Gastrocnemius medialis (tissue), 4 donors: ENCODE measurements around the gene CBX2.

Experiments used
- POLR2A ChIP-seq, 2 donors: fragments of 450-650 bp; IDR thresholded peaks; one replicate each; pipeline ENCODE4 v1.6.1; 2017; ENCODE audit warnings: antibody characterized with exemption in 2 of 2, mild to moderate bottlenecking in 2 of 2, moderate library complexity in 2 of 2
- TF ChIP-seq, protein P1 (sequence below), 5 experiments: fragments of 450-650 bp in 3 of 5; fragments of 200-600 bp in 2 of 5; sonication (generic) in 2 of 5; IDR thresholded peaks in 4 of 5; conservative IDR thresholded peaks in 1 of 5; 1 replicate in 4 of 5; 2 replicates in 1 of 5; pipeline ENCODE4 v1.5.1; 2016 to 2019; ENCODE audit warnings: antibody characterized with exemption in 5 of 5, mild to moderate bottlenecking in 3 of 5, moderate library complexity in 3 of 5

DNA sequence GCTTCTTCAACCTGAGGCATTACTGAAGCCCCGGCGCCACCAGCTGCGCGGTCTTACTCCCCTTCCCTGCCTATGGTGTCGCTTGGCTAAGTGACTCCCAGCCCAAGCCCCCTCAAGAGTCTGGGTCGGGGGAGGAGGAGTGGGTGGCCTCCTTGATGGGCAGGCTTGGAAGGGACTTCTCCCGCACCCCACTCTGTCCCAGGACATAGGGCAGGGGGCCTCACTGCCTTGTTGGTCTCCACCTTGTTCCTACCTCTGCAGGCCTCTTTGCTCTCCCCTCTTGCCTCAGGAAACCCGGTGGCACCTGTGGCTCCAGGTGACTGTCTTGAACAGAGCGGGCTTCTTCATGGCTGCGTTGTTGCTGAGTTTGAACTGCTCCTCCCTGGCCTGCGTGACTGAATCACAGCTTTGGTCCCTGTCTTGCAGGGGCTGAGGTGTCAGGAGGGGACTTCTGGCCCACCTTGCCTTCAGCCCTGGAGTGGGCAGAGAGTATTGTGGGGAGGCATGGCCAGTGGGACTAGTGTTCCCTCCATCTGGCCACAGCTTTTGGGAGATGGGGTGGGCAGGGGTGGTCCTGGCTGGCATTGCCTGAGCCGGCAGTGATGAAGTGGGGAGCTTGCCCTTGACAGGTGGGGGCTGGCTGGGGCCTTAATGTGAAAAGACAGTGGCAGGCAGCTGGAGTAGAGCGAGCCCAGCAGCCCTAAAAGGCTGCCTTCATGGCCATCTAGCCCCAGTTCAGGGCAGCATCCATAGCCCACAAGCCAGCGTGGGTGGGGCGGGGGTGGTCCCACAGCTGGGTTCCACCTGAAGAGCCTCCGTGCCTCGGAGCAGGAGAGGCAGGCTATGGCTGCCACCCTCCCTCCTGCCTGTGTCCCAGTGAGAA is 7.3 kb downstream of the CBX2 start:
- TF ChIP-seq, protein P1, sequence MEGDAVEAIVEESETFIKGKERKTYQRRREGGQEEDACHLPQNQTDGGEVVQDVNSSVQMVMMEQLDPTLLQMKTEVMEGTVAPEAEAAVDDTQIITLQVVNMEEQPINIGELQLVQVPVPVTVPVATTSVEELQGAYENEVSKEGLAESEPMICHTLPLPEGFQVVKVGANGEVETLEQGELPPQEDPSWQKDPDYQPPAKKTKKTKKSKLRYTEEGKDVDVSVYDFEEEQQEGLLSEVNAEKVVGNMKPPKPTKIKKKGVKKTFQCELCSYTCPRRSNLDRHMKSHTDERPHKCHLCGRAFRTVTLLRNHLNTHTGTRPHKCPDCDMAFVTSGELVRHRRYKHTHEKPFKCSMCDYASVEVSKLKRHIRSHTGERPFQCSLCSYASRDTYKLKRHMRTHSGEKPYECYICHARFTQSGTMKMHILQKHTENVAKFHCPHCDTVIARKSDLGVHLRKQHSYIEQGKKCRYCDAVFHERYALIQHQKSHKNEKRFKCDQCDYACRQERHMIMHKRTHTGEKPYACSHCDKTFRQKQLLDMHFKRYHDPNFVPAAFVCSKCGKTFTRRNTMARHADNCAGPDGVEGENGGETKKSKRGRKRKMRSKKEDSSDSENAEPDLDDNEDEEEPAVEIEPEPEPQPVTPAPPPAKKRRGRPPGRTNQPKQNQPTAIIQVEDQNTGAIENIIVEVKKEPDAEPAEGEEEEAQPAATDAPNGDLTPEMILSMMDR (IDR thresholded peaks at IDR 0.05 in 4 of 5, conservative IDR thresholded peaks at IDR 0.05 in 1 of 5) = no peak
- TF ChIP-seq POLR2A (IDR thresholded peaks at IDR 0.05) = no peak
